HEK293 (cell line): ENCODE results near the gene ABHD16B.

ENCODE experiments used
- CTCF ChIA-PET: fragments of 350-600 bp; formaldehyde crosslinking; extraction: SDS; loops from one replicate; lab custom pipeline; 2021; ENCODE audit warnings: antibody characterized with exemption; lab: Yijun Ruan, JAX
- POLR2A ChIA-PET: fragments of 300-600 bp; formaldehyde crosslinking; extraction: SDS; loops from one replicate; lab custom pipeline; 2020; ENCODE audit warnings: antibody characterized with exemption, inconsistent platforms; lab: Yijun Ruan, JAX
- H3K27ac ChIP-seq: fragments of 200-500 bp; sonication (Bioruptor generic); 2 replicates; pipeline ENCODE4 v1.5.1; 2014; ENCODE audit warnings: low read depth, low read length, control low read depth, inconsistent platforms; ENCODE audit errors: extremely low read depth
- H3K36me3 ChIP-seq, 2 experiments: fragments of 200-500 bp in 1 of 2; sonication (Bioruptor generic) in 1 of 2; 1 replicate in 1 of 2; 2 replicates in 1 of 2; pipeline ENCODE4 v1.5.1; 2014 to 2017; ENCODE audit warnings: inconsistent platforms in 2 of 2, low read length in 2 of 2; ENCODE audit not compliant: control insufficient read depth in 2 of 2, insufficient read depth in 1 of 2
- H3K4me1 ChIP-seq: fragments of 200-500 bp; sonication (Bioruptor generic); 2 replicates; pipeline ENCODE4 v1.5.1; 2014; ENCODE audit warnings: mild to moderate bottlenecking, low read length, inconsistent platforms; ENCODE audit not compliant: control insufficient read depth, insufficient read depth
- H3K4me3 ChIP-seq: 2 replicates; pipeline ENCODE4 v1.5.1; 2011; ENCODE audit warnings: low read depth, mild to moderate bottlenecking, control low read depth, low read length, moderate library complexity
- H3K9me3 ChIP-seq: fragments of 200-500 bp; sonication (Bioruptor generic); 2 replicates; pipeline ENCODE4 v1.5.1; 2014; ENCODE audit warnings: low read depth, low read length, inconsistent platforms; ENCODE audit not compliant: control insufficient read depth, insufficient read depth
- AEBP2 ChIP-seq: fragments of 450-650 bp; formaldehyde crosslinking; IDR thresholded peaks from 2 replicates; pipeline ENCODE4 v1.5.1; 2016; ENCODE audit warnings: missing biosample characterization, missing genetic modification characterization, borderline replicate concordance
- CTCF ChIP-seq: fragments of 450-650 bp; formaldehyde crosslinking; IDR thresholded peaks from 2 replicates; pipeline ENCODE4 v1.5.1; 2016; ENCODE audit warnings: missing biosample characterization, missing genetic modification characterization
- GLIS2 ChIP-seq: fragments of 450-650 bp; formaldehyde crosslinking; IDR thresholded peaks from 2 replicates; pipeline ENCODE4 v1.5.1; 2016; ENCODE audit warnings: missing biosample characterization, missing genetic modification characterization
- KLF10 ChIP-seq: fragments of 450-650 bp; IDR thresholded peaks from 2 replicates; pipeline ENCODE4 v1.5.1; 2018; ENCODE audit warnings: missing biosample characterization, mild to moderate bottlenecking, missing genetic modification characterization
- KLF16 ChIP-seq: fragments of 450-650 bp; formaldehyde crosslinking; IDR thresholded peaks from 2 replicates; pipeline ENCODE4 v1.5.1; 2017; ENCODE audit warnings: missing biosample characterization, missing genetic modification characterization
- KLF17 ChIP-seq: fragments of 450-650 bp; formaldehyde crosslinking; IDR thresholded peaks from 2 replicates; pipeline ENCODE4 v1.5.1; 2016; ENCODE audit warnings: missing biosample characterization, missing genetic modification characterization
- MZF1 ChIP-seq: fragments of 450-650 bp; formaldehyde crosslinking; IDR thresholded peaks from 2 replicates; pipeline ENCODE4 v1.5.1; 2017; ENCODE audit warnings: missing biosample characterization, missing genetic modification characterization, borderline replicate concordance
- OSR2 ChIP-seq: fragments of 450-650 bp; formaldehyde crosslinking; IDR thresholded peaks from 2 replicates; pipeline ENCODE4 v1.5.1; 2016; ENCODE audit warnings: missing biosample characterization, missing genetic modification characterization
- SP2 ChIP-seq: fragments of 450-650 bp; formaldehyde crosslinking; IDR thresholded peaks from 2 replicates; pipeline ENCODE4 v1.5.1; 2016; ENCODE audit warnings: missing biosample characterization, missing genetic modification characterization
- SP7 ChIP-seq: fragments of 450-650 bp; formaldehyde crosslinking; IDR thresholded peaks from 2 replicates; pipeline ENCODE4 v1.5.1; 2016; ENCODE audit warnings: missing biosample characterization, missing genetic modification characterization
- ZBTB11 ChIP-seq: fragments of 450-650 bp; formaldehyde crosslinking; conservative IDR thresholded peaks from 2 replicates; pipeline ENCODE4 v1.5.1; 2016; ENCODE audit warnings: low read depth, missing biosample characterization, missing genetic modification characterization
- ZBTB6 ChIP-seq: fragments of 450-650 bp; formaldehyde crosslinking; IDR thresholded peaks from 2 replicates; pipeline ENCODE4 v1.5.1; 2017; ENCODE audit warnings: missing biosample characterization, missing genetic modification characterization
- ZNF184 ChIP-seq: fragments of 450-650 bp; IDR thresholded peaks from 2 replicates; pipeline ENCODE4 v1.5.1; 2018; ENCODE audit warnings: missing biosample characterization, mild to moderate bottlenecking, missing genetic modification characterization
- ZNF19 ChIP-seq: fragments of 450-650 bp; formaldehyde crosslinking; IDR thresholded peaks from 2 replicates; pipeline ENCODE4; 2016; ENCODE audit warnings: missing biosample characterization, missing genetic modification characterization, low read depth
- ZNF335 ChIP-seq: fragments of 450-650 bp; formaldehyde crosslinking; conservative IDR thresholded peaks from 2 replicates; pipeline ENCODE4 v1.5.1; 2016; ENCODE audit warnings: missing biosample characterization, missing genetic modification characterization
- ZNF560 ChIP-seq: fragments of 450-650 bp; formaldehyde crosslinking; IDR thresholded peaks from 2 replicates; pipeline ENCODE4 v1.5.1; 2017; ENCODE audit warnings: missing biosample characterization, missing genetic modification characterization, borderline replicate concordance
- ZNF692 ChIP-seq: fragments of 450-650 bp; formaldehyde crosslinking; IDR thresholded peaks from 2 replicates; pipeline ENCODE4 v1.5.1; 2016; ENCODE audit warnings: missing biosample characterization, missing genetic modification characterization
- ZNF76 ChIP-seq: fragments of 450-650 bp; formaldehyde crosslinking; IDR thresholded peaks from 2 replicates; pipeline ENCODE4; 2016; ENCODE audit warnings: low read depth, missing biosample characterization, missing genetic modification characterization, borderline replicate concordance
- ZSCAN18 ChIP-seq: fragments of 450-650 bp; formaldehyde crosslinking; IDR thresholded peaks from 2 replicates; pipeline ENCODE4 v1.5.1; 2016; ENCODE audit warnings: missing biosample characterization, missing genetic modification characterization

Gene ABHD16B

GRCh38 chr20:63863798-63864544 lies 2.7 kb downstream of the ABHD16B start (continued):
- peak; percentile 89 for TF ChIP-seq ZBTB11 (tag by site-specific recombination)
- TF ChIP-seq ZNF335 (tag by site-specific recombination) = peak; percentile 98
- TF ChIP-seq ZNF692 (tag by site-specific recombination) = peak; percentile 34; the same call in 1 of the 2 replicates
- TF ChIP-seq CTCF (tag by site-specific recombination) = peak; percentile 93
- TF ChIP-seq ZNF184 = peak; percentile 64; the same call in 1 of the 2 replicates
- TF ChIP-seq SP2 (tag by site-specific recombination) = peak; percentile 72
- peak; percentile 19 for TF ChIP-seq SP7
- TF ChIP-seq ZSCAN18 (tag by site-specific recombination) = no peak
- no peak for TF ChIP-seq GLIS2 (tag by site-specific recombination)
- peak; percentile 41; the same call in 1 of the 2 replicates for TF ChIP-seq KLF17
- TF ChIP-seq ZBTB6 = no peak
- 0 out of 2 replicates have a peak, but pooled peaks have one; percentile 17 for TF ChIP-seq KLF10
- peak; percentile 43; the same call in 1 of the 2 replicates for TF ChIP-seq MZF1 (tag by site-specific recombination)

GRCh38 chr20:63864545-63864977 lies 3.3 kb downstream of the ABHD16B start:
- Histone ChIP-seq H3K4me3 (peak overlapping the region; percentile 73), H3K9me3 (no peaks in the 10 kb centered on the region), H3K27ac (peak overlapping the region; percentile 67), H3K36me3 (peaks cover 4 to 38% of the 10 kb centered on the region in 2 experiments; a peak in 2 of 3 replicates), H3K4me1 (no peaks in the 10 kb centered on the region)
- POLR2A ChIA-PET = interaction anchor here (0.9 to 3.4 kb wide), 26 partner anchors 9 to 212 kb away, joined by 3 to 18 read pairs (median 5); partner anchors contain the start of genes ARFRP1, DNAJC5, LIME1 and PRPF6
- CTCF ChIA-PET = interaction anchor here (0.7 to 2.3 kb wide), 9 partner anchors 63 to 223 kb away, joined by 3 to 9 read pairs (median 4); partner anchors contain the start of gene PRPF6
- TF ChIP-seq ZSCAN18 (tag by site-specific recombination) (0 out of 2 replicates have a peak, but pooled peaks have one; percentile 70), KLF16 (tag by site-specific recombination) (no peak; the same call in none of the 2 replicates), AEBP2 (tag by site-specific recombination) (no peak), ZNF560 (tag by site-specific recombination) (no peak), ZNF76 (tag by site-specific recombination) (no peak), OSR2 (tag by site-specific recombination) (no peak), ZNF19 (tag by site-specific recombination) (no peak), KLF17 (no peak)
